COLO668 (cell line): Measurements from ENCODE around the gene ZBTB47.

Experiments used
- DNase-seq: peaks from one replicate; lab custom pipeline; 2025; ENCODE audit not compliant: unreplicated experiment; lab: John Stamatoyannopoulos, UW

ZBTB47 gene

DNA sequence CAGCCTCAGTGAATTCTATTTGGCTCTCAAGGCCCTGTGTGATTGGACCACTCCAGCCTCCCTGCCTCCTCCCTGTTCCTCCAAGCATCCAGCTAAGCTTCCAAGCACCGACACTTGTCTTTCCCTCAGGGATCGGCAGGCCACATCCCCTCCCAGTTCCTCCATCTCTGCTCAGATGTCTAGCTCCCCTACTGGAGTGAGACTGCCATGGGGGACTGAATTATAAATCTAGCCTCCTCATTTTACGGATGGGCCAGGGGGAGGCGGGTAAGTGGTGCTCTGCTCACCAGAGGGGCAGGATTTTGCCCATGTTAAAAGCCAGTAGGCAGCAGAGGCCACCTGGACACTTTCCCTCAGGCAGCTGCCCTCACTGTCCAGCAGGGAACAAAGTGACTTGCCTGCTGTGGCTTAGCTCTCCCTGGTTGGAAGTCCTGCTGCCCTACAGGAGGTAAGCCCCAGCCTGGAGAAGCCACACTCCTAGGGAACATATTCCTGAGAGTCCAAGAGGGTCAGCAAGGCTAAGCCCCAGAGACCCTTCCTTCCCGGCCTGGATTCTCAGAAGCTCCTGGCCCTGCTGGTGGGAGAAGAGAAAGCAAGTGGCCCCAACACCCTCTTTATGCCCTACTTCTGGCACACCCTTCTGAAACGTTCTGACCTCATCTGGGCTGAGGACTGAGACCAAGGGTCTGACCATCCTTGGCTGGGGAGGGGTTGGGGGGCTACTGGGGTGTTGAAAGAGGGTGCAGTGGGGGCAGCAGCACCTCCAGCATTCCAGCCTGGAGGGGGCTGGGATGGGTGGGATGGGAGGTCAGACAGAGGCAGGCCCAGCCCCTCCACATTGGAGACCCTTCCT, 58.2 kb downstream of the ZBTB47 start:
- DNase-seq = no peak

GRCh38 chr3:42712344-42712648, 58.8 kb downstream of the ZBTB47 start:
- DNase-seq = no peak

GRCh38 chr3:42712688-42713372, 59.3 kb downstream of the ZBTB47 start:
- DNase-seq = no peak

- DNase-seq = no peak
Measured at GRCh38 chr3:42713747-42714146, 60.2 kb downstream of the ZBTB47 start.

DNA sequence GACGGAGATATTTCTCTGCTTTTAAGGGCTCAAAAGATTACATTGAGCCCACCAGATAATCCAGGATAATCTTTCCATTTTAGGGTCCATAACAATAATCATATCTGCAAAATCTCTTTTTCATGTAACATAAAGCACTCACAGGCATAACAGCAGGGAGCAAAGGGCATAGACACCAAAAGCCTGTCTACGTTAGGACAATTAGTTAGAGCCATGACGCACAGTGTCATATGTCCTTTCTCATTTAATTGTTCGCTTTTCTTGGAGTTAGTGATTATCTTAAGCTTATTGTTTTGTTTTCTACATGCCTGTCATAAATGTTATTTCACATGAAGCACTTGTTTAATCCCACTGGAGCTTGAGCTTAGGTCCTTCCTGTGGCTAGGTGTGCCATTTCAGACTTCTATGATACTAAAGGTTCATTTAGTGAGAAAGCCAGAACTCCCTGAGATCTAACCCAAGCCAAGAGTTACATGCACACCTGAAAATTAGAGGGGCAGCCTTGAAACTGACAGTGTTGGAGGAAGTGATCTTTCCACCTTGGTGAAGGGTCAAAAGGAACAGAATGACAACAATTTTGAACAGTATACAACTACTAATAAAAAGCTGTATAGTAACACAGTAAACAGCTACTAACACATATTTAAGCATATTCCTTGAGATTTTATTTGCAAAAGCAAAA, 60.8 kb downstream of the ZBTB47 start:
- no peak for DNase-seq
